Neural cell (in vitro differentiated cells): ENCODE data around the gene FGF4.

Experiments
- CTCF ChIP-seq: fragments of 450-650 bp; IDR thresholded peaks from 2 replicates; pipeline ENCODE4 v1.5.1; 2014; ENCODE audit warnings: antibody characterized with exemption, mild to moderate bottlenecking, moderate library complexity; ENCODE audit not compliant: poor library complexity, severe bottlenecking
- EP300 ChIP-seq: fragments of 450-650 bp; conservative IDR thresholded peaks from 2 replicates; pipeline ENCODE4 v1.6.1; 2014; ENCODE audit warnings: antibody characterized with exemption, mild to moderate bottlenecking, moderate library complexity; ENCODE audit not compliant: poor library complexity, severe bottlenecking
- EZH2 ChIP-seq: fragments of 200-600, 300-800 bp; shearing (Covaris generic), sonication (generic); IDR thresholded peaks from 2 replicates; pipeline ENCODE4 v1.6.1; 2014; ENCODE audit warnings: antibody characterized with exemption, low read length, borderline replicate concordance, mild to moderate bottlenecking; ENCODE audit not compliant: insufficient read depth, poor library complexity, severe bottlenecking
- MXI1 ChIP-seq: fragments of 450-650 bp; conservative IDR thresholded peaks from 2 replicates; pipeline ENCODE4 v1.6.1; 2014; ENCODE audit warnings: antibody characterized with exemption, mild to moderate bottlenecking; ENCODE audit not compliant: poor library complexity, severe bottlenecking
- POLR2AphosphoS5 ChIP-seq: IDR thresholded peaks from 2 replicates; pipeline ENCODE4 v1.6.1; 2012
- RAD21 ChIP-seq: fragments of 450-650 bp; conservative IDR thresholded peaks from 2 replicates; pipeline ENCODE4 v1.6.1; 2014; ENCODE audit warnings: antibody characterized with exemption, mild to moderate bottlenecking, moderate library complexity
- REST ChIP-seq: IDR thresholded peaks from 2 replicates; pipeline ENCODE4 v1.6.1; 2012; ENCODE audit warnings: borderline replicate concordance
- SMC3 ChIP-seq: fragments of 450-650 bp; conservative IDR thresholded peaks from 2 replicates; pipeline ENCODE4 v1.6.1; 2014; ENCODE audit warnings: antibody characterized with exemption, mild to moderate bottlenecking, moderate library complexity; ENCODE audit not compliant: poor library complexity
- TAF1 ChIP-seq: IDR thresholded peaks from 2 replicates; pipeline ENCODE4 v1.6.1; 2012; ENCODE audit warnings: low read depth

- no peak for TF ChIP-seq CTCF
- TF ChIP-seq EZH2: no peak
- TF ChIP-seq TAF1: no peak
- TF ChIP-seq POLR2AphosphoS5: no peak
- TF ChIP-seq MXI1: no peak
- TF ChIP-seq REST: no peak
- TF ChIP-seq SMC3: no peak
- no peak for TF ChIP-seq EP300
- TF ChIP-seq RAD21: no peak
These were observed 29.9 kb downstream of the FGF4 start for GRCh38 chr11:69745201-69745600.
